GM10266 (cell line): ENCODE results near the gene FILIP1L.
A peak's percentile ranks its signal among the peaks of the same experiment; 100 is the strongest.
"Not testable (repeated sequence)": the region's sequence is repeated elsewhere in the genome, so short reads cannot be mapped to it uniquely, and the experiment has no call there.

Experiments
- DNase-seq: peaks from one replicate; pipeline ENCODE4 v3.0.0; 2012; ENCODE audit errors: extremely low spot score
- CTCF ChIP-seq: IDR thresholded peaks from 2 replicates; pipeline ENCODE4 v1.5.1; 2012; ENCODE audit warnings: mild to moderate bottlenecking, low read depth; ENCODE audit not compliant: control insufficient read depth, insufficient read depth; ENCODE audit errors: missing control alignments

The FILIP1L gene

GRCh38 chr3:99843590-99844258 lies 270.6 kb downstream of the FILIP1L start:
- no peak for DNase-seq
- no peak for TF ChIP-seq CTCF

- peak; percentile 15 for DNase-seq
These were observed 271.3 kb downstream of the FILIP1L start for GRCh38 chr3:99842826-99843589.

GRCh38 chr3:99841949-99842348 lies 272.4 kb downstream of the FILIP1L start:
- not testable (repeated sequence) for DNase-seq

More at GRCh38 chr3:99842826-99843589, 271.3 kb downstream of the FILIP1L start:
- TF ChIP-seq CTCF: peak; percentile 50

- no peak for DNase-seq
- no peak for TF ChIP-seq CTCF
These were observed 274.7 kb downstream of the FILIP1L start for GRCh38 chr3:99839613-99840012.

- no peak for TF ChIP-seq CTCF
- DNase-seq: no peak
These were observed 275.5 kb downstream of the FILIP1L start for GRCh38 chr3:99838755-99839154.

GRCh38 chr3:99837715-99838114 lies 276.6 kb downstream of the FILIP1L start:
- no peak for TF ChIP-seq CTCF
- DNase-seq: no peak

GRCh38 chr3:99836681-99837080 lies 277.6 kb downstream of the FILIP1L start:
- no peak for TF ChIP-seq CTCF
- no peak for DNase-seq
